Lower leg skin (tissue), 3 donors: ENCODE results near the gene NOC2L.

Experiments
- POLR2A ChIP-seq, 2 donors: fragments of 450-650 bp; IDR thresholded peaks; one replicate each; pipeline ENCODE4 v1.6.1; 2016 to 2017; ENCODE audit warnings: antibody characterized with exemption in 2 of 2, mild to moderate bottlenecking in 1 of 2, moderate library complexity in 1 of 2
- TF ChIP-seq, protein P1 (sequence below), 3 donors: fragments of 450-650 bp; IDR thresholded peaks; one replicate each; pipeline ENCODE4 v1.5.1; 2016; ENCODE audit warnings: antibody characterized with exemption in 3 of 3, mild to moderate bottlenecking in 3 of 3, moderate library complexity in 2 of 3

DNA sequence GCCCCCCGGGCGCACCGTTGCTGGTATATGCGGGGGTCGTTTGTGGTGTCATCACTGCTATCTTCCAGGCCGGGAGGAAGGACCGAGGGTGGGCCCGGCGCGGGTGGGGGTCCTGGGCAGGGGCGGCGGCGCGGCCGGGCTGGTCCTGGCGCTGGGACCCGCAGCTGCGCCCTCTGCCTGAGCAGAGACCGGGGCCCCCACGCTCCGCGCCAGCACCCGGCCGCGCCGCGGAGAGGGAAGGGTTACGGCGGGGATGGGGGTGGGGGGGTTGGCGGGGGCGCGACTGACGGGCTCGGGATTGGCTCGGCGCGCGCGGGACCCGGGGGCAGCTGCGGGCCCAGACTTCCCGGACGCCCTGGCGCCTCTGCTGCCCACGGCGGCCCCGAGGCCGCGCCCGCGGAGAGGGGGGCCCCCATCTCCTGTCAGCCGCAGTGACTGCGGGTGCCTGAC is 49.2 kb downstream of the NOC2L start:
- no peak for TF ChIP-seq POLR2A (IDR thresholded peaks at IDR 0.05)
- TF ChIP-seq, protein P1, sequence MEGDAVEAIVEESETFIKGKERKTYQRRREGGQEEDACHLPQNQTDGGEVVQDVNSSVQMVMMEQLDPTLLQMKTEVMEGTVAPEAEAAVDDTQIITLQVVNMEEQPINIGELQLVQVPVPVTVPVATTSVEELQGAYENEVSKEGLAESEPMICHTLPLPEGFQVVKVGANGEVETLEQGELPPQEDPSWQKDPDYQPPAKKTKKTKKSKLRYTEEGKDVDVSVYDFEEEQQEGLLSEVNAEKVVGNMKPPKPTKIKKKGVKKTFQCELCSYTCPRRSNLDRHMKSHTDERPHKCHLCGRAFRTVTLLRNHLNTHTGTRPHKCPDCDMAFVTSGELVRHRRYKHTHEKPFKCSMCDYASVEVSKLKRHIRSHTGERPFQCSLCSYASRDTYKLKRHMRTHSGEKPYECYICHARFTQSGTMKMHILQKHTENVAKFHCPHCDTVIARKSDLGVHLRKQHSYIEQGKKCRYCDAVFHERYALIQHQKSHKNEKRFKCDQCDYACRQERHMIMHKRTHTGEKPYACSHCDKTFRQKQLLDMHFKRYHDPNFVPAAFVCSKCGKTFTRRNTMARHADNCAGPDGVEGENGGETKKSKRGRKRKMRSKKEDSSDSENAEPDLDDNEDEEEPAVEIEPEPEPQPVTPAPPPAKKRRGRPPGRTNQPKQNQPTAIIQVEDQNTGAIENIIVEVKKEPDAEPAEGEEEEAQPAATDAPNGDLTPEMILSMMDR (IDR thresholded peaks at IDR 0.05), result no peak
